Suprapubic skin (tissue), 3 donors: ENCODE measurements around the gene STX16.

Source experiments
- CTCF ChIP-seq, 2 donors: fragments of 200-600 bp in 1 of 2; fragments of 450-650 bp in 1 of 2; sonication (generic) in 1 of 2; IDR thresholded peaks; one replicate each; pipeline ENCODE4 v1.5.1; 2016 to 2019; ENCODE audit warnings: antibody characterized with exemption in 2 of 2, mild to moderate bottlenecking in 1 of 2, moderate library complexity in 1 of 2
- POLR2A ChIP-seq, 2 donors: fragments of 450-650 bp; IDR thresholded peaks; one replicate each; pipeline ENCODE4 v1.6.1; 2017; ENCODE audit warnings: antibody characterized with exemption in 2 of 2, mild to moderate bottlenecking in 2 of 2, moderate library complexity in 2 of 2

GRCh38 chr20:58667975-58668374 is 16.9 kb downstream of the STX16 start:
- TF ChIP-seq CTCF (IDR thresholded peaks at IDR 0.05), result no peak
- no peak for TF ChIP-seq POLR2A (IDR thresholded peaks at IDR 0.05)
